ENCODE measurements around the gene RAB20.

GRCh38 chr13:110581506-110582185 lies 20.1 kb upstream of the RAB20 start:
- TF ChIP-seq, protein P1, sequence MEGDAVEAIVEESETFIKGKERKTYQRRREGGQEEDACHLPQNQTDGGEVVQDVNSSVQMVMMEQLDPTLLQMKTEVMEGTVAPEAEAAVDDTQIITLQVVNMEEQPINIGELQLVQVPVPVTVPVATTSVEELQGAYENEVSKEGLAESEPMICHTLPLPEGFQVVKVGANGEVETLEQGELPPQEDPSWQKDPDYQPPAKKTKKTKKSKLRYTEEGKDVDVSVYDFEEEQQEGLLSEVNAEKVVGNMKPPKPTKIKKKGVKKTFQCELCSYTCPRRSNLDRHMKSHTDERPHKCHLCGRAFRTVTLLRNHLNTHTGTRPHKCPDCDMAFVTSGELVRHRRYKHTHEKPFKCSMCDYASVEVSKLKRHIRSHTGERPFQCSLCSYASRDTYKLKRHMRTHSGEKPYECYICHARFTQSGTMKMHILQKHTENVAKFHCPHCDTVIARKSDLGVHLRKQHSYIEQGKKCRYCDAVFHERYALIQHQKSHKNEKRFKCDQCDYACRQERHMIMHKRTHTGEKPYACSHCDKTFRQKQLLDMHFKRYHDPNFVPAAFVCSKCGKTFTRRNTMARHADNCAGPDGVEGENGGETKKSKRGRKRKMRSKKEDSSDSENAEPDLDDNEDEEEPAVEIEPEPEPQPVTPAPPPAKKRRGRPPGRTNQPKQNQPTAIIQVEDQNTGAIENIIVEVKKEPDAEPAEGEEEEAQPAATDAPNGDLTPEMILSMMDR (IDR thresholded peaks at IDR 0.05; ENCODE audit: low read depth, low read length, missing input control), result no peak
- TF ChIP-seq, protein P2, sequence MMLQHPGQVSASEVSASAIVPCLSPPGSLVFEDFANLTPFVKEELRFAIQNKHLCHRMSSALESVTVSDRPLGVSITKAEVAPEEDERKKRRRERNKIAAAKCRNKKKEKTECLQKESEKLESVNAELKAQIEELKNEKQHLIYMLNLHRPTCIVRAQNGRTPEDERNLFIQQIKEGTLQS (IDR thresholded peaks at IDR 0.05), result no peak
- TF ChIP-seq EGR1 (IDR thresholded peaks at IDR 0.05; ENCODE audit: low read depth in 2 of 2) (no peak), GABPA (IDR thresholded peaks at IDR 0.05 in 1 of 2, conservative IDR thresholded peaks at IDR 0.05 in 1 of 2) (no peak), TAF1 (conservative IDR thresholded peaks at IDR 0.05) (no peak), REST (IDR thresholded peaks at IDR 0.05) (no peak), JUND (IDR thresholded peaks at IDR 0.05) (no peak)

Measured in liver (tissue), 3 donors.